ENCODE results near the gene HELZ2. TPM values are rescaled to one million over a fixed set of nuclear protein-coding genes. Genes with fewer than 3 reads are reported as not detected.

HELZ2 gene
- total RNA-seq, 1 donor from 2014 or later, result 7.2 TPM

DNA sequence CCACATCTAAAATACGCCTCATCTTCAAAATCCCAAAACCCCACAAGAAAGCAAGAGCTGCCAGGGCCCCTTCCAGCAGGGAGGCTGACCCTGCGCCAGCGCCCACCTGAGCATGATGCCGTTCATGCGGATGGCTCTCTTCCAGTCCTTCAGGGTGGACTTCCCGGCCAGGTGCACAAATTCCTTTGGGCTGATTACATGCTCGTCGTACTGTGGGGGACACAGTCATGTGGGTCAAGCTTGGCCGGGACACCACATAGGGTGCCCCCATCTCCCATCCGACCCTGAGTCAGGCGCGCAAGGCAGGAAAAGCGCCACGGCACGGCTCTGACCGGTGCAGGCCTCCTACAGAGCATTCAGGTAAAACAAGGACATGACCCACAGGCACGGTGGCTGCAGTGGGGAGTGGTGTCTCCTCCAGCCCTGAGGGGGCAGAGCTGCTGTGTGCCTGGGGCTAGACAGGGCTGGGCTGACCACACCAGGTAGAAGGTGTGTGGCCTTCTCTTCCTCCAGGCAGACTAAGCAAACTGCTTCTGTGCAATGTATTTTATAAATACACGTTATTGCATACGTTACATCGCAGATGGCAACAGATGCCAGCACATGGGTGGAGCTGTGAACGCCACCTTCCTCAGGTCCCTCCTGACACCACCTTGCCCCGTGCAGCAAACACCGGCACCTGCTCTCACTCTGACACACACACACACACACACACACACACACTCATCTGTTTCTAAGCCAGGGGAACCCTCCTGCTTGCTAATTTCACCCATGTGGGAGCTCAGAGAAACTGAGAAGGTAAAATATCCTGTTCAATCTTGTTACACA is 23.8 kb upstream of the HELZ2 start:
- DNase-seq, result no peak

DNA sequence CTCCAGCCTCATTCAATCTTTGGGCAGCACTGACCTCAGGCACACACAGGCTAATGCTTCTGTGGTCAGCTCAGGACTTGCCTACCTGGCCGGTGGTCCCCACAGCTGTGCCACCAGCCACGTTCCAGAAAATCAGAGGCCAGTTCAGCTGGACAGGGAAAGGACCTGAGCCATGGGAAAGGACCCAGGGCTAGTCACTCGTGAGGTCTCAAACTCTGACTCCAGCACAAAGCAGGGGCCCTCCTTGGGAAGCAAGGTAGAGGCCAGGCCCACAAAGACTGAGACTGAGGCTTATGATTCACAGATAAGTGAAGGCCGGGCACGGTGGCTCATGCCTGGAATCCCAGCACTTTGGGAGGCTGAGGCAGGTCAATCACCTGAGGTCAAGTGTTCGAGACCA is 22.4 kb upstream of the HELZ2 start:
- DNase-seq, result no peak

DNA sequence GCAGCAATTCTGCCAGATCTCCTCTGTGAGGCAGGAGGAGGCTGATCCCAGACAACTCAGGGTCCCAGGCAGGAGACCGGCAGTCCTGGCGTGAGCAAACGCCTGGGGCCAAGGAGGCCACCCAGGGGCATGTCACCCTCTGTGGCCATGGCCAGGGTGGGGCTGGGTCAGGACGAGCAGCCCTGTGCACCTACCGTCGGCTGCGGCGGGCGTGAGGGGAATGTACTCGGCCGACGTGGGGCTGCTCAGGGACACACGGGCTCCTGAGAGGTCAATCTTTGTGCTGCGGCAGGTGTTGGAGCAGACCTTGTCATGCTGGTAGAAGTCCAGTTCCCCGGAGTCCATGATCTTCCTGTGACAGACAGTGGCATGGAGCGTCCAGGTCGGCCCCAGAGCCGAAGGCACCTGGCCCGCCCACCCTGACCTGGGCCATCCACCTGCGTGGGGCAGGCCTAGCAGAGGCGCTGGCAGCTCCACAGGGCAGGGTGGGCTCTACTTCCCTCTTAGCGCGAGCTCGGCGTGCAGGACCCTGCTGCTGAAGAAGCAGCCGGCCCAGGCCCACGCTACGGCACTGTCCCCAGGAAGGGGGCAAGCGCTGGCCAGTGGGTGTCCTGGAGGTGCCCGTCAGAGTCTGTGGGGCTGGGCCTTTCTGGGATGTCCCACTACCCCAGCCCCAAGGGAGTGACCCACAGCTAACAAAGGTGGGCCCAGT is 21.5 kb upstream of the HELZ2 start:
- no peak for DNase-seq

DNA sequence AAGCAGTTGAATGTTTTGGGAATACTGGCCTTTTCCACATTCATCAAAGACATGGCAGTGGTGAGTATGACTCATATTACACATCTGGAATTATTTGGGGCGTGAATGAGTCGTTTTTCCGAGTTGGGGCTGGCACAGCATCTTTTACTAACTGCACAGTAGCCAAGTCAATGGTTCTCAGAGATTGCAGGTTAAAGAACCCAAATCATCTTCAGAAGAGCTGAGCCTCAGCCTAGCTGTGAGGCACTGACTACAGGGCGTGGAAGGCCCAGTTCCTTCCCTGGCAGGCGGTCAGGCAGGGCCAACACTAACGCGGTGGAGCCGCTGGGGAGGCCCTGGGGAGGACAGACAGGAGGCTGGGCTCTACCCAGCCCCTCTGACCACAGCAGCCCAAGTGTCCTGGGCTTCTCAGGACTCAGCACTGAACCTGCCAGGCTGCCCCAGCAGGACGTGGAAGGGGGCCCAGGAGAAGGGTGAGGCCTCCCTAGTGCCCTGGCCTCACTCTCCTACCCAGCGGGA is 20.1 kb upstream of the HELZ2 start:
- no peak for DNase-seq

DNA sequence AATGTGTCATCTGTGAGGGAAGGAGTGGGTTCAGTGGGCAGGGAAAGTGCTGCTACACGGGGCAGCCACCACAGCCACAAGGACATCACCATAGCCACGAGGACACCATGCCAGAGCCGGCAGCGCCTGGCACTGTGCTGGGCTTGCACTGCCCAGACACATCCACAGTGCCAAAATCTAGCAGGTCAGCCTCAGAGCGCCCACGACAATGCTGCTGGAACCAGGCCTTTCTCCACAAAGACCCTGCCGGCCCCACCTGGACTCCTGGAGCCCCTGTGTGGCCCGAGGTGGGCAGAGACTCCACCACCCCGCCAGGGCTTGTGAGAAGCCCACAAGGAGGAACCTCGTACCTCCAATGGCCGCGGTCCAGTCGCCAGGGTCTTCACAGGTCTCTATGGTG is 18.6 kb upstream of the HELZ2 start:
- DNase-seq, result no peak

DNA sequence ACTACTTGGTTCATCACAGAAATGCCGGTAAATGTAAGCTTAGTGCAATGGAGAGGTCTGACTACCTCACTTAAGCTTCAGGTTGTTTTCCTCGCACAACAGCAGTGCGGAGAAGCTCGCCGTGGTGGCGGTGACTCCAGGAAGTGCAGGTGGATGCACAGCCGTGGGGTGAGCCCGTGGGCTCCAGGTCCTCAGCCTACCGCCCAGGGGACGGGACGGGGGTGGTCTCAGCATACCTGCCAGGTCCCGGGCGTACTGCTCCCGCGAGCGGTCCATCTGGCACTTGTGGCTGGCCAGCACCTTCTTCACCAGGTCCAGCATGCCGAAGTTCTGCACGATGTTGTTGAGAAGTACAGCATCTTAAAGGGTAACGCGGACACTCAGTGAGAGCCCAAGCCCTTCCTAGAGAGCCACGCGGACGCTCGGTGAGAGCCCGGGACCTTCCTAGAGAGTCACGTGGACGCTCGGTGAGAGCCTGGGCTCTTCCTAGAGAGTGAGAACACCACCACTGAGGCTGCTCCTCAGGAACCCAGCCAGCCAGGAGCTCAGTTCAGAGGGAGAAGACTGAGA is 17.8 kb upstream of the HELZ2 start:
- no peak for DNase-seq

DNA sequence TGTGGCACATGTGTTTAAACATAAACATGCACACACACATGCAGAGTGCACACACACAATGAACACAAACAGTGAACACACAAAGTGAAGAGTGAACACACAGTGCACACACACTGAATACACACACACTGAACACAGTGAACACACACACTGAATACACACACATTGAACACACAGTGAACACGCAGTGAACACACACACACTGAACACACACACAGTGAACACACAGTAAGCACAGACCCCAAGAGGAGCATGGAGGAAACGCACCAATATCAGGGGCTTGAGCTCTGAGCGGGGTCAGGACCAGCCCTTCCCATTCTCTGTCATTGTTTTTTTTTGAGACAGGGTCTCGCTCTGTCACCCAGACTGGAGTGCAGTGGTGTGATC is 17.1 kb upstream of the HELZ2 start:
- no peak for DNase-seq

DNA sequence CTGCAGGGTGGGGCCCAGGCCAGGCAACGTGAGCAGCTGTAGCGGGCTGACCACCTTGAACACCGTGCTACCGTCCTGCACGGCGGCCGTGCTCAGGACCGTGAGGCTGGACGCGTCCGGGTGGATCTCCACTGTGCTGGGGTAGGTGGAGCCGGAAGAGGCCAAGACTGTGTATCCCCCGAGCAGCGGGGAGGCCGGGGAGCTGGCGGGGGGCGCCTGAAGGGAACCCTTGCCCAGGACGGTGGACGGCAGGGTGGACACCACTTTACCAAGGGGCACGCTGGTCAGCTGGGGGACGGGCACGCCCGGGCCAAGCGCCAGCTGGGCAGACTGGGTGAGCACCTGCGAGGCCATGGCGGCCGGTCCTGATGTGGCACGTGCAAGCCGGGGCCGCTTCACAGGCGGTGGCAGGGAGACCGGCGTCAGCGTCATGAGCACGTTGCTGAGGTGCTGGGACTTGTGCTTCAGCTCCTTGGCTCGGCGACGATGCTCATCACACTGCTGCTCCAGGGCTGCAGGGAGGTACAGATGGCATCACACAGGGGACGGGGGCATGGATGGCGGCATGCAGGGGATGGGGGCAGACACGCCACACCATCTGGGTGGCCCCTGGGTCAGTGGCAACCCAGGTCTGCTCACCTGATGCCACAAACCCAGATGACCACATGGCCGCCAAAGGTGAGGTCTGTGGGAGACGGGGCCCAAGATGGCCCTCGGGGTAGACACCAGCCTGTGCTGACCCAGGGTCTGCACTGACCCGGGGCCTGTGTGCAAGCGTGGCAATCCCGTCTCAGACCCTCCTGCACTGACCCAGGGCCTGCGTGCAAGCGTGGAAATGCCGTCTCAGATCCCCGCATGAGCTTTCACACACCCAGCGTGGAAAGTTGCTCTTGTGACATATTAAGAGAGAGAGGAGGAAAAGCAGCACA is 16.4 kb upstream of the HELZ2 start:
- DNase-seq, result no peak

DNA sequence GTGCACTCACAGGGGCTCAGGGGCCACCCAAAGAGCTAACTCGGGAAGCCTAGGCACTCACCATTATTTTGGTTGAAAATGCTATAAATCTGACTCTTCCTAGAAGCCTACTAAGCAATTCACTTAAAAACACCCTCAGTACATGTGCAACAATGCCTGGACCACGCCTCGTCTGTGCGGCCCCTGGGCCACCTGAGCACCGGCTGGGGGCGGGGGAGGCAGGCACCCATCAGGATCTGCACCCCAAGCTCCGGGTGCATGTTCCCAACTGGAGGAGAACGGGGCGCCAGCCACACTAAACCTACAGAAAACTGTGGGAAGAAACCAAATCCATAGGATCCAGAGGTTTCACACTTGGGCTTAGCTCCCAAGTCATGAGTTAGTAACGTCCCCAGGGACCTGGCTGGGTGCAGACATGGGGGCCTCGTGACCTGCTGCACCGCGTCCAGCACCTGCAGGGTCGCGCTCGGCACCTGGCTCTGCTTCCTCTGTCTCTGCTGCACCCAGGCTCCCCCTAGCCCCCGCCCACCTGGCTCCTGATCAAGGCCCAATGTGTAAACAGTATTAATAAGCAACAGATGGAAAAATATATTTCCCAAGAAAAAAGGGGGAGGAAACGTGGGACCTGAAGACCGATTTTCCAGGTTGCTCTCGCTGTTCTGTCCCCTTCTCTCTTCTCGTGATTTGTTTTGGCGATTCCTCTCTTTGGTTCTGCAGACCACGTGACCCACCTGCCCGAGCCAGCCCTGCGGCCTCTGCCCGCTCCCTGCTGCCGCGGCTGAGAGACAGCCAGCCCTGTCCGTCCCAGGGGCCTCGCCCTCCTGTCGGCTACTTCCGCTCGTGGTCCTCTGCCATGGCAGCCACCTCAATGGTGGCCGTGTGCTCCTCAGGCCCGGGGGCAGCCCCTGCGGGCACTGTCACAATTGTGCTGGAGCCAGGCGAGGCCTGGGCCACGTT is 15.5 kb upstream of the HELZ2 start:
- DNase-seq, result no peak

DNA sequence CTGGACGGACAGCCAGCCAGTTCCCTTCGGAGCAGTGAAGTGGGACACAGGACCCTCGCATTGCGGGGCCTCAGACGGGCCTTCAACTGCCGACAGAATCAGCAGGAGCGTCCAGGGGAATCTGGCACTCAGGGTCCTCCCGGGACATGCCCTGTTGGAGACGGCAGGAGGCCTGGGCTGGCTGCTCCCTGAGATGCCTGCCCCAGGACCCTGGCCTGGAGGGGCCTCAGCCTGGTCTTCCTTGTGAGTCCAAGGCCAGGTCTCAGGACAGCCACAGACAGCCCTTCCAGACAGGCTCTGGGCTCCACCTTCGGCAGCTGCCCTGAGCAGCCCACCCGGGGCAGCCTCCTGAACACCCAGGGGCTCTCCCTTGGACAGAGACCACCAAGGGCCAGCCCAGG is 14.6 kb upstream of the HELZ2 start:
- DNase-seq, result no peak

DNA sequence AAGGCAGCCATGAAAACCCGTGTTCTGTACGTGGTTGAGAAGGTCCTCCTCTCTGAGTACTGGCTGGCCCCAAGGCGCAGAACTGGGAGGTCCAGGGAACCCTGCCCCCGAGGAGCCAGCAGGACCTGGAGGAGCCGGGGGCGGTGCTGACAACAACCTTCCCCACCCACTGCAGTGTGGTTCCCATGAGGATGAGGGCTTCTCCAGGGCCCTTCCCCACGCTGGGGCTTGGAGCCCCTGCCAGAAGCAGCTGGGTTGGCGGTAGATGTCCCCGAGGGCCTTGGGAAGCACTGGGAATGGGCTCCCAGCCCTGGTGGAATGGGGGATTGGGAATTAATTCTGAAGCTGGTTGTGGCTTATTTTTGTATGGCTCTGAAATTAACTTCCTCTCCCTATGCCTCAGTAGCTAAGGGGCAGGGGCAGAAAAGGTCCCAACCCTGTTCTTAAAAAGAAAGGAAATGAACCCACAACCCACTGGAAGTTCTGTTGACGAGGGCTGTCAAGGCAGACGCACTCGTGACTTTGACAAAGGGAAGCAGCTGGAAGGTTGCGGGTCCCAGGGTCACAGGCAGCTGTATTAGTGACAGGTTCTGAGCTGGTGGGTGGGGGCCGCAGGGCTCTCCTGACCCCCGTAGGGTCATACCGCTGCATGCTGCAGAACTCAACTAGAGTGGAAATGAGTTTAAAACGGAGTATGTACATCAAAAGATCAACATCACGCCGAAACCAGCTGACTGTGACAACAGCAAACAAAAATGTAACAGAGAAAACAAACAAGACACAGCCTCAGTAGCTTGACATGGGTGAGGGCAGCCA is 13.9 kb upstream of the HELZ2 start:
- no peak for DNase-seq

DNA sequence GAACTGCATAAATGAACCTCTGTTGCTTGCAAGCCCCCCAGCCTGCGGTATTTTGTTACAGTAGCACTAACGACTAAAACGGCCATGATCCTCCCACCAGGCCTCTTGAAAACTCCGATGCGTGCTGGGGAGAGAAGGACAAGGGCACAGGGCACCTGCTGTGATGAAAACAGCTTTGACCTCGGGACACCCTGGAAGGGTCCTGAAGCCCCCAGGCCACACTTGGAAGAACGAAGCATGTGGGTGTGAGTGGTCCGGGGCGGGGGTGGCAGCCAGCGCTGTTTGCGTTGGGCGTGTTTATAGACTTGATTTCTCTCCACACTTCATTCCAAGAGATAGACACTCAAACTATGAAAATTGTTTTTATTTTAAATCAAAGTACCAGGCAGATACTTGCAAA is 13.2 kb upstream of the HELZ2 start:
- no peak for DNase-seq

DNA sequence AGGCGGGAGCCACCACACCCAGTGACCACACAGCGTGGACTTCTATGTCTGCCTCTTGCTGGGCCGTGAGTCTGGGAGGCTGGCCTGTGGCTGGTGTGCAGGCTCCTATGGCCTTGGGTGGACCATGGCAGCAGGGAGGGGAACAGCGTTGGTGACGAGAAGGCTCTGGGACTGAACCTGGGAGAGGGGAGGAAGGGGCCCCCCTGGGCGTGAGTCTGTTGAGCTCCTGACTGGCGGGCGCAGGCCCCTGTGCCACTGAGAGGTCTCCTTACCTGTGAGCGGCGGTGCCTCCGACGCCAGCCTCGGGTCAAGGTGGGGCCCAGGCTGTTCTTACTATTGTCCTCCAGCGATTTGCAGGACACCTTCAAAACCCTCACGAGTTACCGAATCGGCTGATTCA is 12.8 kb upstream of the HELZ2 start:
- DNase-seq, result no peak

DNA sequence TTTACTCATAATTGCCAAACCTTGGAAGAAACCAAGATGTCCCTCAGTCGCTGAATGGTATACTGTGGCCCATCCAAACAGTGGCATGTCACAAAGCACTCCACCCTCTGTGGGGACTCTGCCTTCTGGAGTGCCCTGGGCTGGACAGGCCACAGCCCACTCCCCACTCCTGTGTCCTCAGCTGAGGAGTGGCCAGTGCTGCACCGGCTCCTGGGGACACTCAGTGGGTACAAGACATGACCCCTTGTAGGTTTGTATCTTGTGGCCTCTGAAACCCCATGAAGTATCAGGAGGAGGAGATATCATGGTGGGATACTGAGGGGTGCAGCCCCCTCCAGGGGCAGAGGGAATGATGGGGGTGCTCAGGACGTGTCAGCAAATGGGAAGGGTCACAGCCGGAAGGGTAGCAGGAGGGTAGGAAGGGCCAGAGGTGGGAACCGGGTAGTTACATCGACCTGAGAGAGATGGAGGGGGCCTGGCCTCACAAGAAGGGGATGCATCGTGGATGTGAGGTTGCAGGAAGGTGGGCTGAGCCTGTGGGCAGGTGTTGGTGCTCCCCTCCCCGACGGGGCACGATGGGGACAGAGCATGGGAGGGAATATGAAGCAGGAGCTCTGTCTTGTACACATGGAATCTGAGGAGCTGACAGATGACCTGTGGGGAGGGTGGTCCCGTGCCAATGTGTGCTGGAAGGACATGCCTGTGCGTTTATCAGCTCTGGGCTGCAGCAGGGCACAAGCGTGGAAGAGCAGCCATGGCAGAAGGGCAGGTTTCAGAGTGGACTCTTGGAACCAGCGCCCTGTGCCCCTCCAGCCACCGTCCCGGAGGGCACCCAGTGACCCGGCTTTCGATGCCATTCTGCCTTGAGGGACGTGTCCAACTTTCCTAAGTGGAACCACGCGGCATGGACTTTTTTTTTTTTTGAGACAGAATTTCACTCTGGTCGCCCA is 11.9 kb upstream of the HELZ2 start:
- DNase-seq, result no peak

DNA sequence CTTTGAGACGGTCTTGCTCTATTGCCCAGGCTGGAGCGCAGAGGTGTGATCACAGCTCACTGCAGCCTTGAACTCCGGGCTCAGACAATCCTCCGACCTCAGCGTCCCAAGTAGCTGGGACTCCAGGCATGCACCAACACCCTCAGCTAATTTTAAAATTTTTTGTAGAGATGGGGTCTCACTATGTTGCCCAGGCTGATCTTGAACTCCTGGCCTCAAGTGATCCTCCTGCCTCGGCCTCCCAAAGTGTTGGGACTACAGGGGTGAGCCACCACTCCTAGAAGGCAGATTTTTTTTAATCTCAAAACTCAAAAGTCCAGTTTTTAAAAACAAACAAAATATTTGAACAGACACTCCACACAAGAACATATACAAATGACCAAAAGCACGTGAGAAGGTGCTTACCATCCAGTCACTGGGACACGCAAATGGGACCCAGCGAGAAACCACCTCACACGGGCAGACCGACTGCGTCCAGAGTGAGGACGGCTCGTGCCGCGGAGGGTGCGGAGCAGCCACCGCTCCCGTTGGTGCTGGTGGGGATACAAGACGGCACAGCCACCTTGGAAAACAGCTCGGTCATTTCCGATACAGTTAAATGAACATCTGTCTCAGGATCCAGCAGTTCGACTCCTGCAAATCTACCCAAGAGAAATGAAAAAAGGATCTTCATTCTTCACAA is 8.5 kb upstream of the HELZ2 start:
- no peak for DNase-seq

DNA sequence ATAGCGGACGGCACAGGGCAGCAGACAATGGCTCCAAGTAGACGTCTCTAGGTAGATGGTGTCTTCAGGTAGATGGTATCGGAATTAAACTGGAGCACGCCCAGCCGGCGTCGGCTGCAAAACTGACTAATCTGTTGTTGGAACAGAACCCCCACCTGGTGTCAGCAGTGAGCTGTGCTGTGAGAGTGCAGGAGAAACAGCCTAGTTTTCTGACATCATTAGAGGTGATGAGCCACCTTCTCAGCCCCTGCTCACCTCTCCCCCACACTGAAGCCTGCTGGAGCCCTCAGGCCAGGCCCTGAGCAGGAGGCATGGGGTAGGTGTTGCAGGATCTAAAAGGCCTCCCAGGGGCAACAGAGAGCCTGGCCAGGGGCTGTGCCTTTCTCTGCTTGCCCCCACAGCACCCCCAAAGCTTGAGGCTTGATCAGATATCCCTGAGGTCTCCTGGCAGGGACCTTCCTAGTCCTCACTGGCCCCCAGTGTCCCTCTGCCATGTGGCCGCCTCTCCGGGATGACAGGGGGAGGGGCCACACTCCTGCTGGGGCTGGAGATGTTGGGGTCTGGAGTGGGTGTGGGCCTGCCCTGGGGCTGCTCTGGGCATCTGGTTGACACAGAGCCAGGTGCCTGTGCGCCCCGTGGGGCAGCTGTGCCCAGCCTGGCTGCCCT is 6.9 kb upstream of the HELZ2 start:
- no peak for DNase-seq

DNA sequence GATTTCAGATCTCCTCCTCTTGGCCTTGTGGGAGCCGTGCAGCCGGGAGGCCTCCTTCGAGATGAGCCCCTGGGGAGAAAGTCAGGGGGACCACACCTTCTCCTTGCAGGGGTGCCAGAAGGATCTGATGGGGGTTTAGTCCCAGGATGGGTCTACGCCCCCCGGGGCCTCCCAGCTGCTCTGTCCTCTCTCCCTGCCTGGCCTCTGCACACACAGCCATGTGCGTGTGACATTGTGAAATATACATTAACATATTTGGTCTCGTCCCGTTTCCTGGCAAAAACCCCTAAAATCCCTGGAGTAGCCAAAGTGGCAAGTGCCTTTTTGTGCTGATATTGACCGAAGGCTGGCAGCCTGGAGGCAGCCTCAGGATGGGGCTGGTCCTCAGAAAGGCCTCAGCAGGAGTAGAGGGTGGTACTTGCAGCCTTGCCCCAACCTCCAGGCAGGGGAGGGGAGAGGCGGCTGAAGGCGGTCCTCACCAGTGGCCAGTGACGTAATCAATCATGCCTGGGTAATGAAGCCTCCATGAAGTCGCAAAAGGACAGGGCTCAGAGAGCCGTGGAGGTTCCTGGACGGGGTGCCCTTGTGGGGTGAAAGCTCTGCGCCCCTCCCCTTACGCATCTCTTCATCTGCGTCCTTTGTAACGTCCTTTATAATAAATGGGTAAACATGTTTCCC is 5.1 kb upstream of the HELZ2 start:
- DNase-seq, result no peak
